RWPE1 (cell line): ENCODE data around the gene PITPNM3.

Experiments
- CTCF ChIA-PET: fragments of 350-600 bp; sonication (Branson Sonifier 250); formaldehyde crosslinking; extraction: SDS; loops from one replicate; lab custom pipeline; 2021; lab: Yijun Ruan, JAX
- POLR2A ChIA-PET: fragments of 400-600 bp; formaldehyde crosslinking; extraction: SDS; loops from one replicate; lab custom pipeline; 2020; ENCODE audit warnings: antibody characterized with exemption; ENCODE audit not compliant: low non-redundant PET; lab: Yijun Ruan, JAX
- DNase-seq: peaks from one replicate; pipeline ENCODE4 v3.0.0; 2012; ENCODE audit warnings: low spot score
- H3K27ac ChIP-seq: fragments of 450-650 bp; 2 replicates; pipeline ENCODE4 v1.5.1; 2017
- TF ChIP-seq, protein P1 (sequence below): fragments of 450-650 bp; conservative IDR thresholded peaks from 2 replicates; pipeline ENCODE4 v1.5.1; 2017; ENCODE audit warnings: low read depth, mild to moderate bottlenecking

Gene PITPNM3

DNA sequence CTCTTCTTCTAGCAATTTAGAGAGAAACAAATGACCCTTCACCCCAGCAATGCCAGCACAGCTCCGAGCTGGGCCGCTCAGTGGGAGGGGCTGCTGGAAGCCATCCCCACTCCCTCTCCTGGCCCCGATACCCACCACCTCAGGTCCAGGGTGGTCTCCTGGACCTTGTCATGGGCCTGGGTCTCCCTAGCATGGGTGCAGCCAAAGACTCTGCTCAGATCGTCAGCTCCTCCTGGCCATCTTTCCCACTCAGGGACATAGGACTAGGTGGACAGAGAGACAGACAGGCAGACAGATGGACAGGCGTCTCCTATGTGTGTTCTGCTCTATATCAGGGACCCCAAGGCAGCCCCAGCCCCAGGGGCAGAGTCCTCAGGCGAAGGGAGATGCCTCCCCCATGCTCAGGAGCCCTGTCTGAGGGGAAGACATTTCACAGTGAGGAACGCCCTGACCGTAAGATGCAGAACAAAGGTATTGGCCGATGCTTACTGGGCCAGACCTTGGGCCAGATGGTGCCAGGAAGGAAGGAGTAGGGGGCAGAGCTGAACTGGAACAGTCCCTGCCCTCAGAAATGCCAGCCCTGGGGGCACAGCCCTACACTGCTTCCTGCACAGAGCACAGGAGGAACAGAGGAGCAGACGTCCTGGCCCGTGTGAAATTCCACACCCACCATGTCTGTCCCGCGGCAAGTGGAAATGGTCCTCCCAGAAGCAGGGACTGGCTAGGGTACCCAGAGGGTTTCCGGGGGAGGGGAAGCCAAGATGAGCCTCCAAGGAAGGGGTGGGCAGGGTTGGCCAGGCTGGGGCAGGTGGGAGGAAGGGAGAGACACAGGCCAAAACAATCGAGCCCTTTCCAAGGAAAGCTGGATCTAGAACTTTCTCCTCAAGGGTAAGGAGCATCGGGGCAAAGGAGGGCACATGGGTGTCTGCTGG is 13.0 kb downstream of the PITPNM3 start:
- ChIA-PET POLR2A (no interaction called here), CTCF (interaction anchor here (0.6 kb wide), 1 partner anchor 53 kb away, joined by 3 read pairs; no protein-coding TSS in a partner anchor)

DNA sequence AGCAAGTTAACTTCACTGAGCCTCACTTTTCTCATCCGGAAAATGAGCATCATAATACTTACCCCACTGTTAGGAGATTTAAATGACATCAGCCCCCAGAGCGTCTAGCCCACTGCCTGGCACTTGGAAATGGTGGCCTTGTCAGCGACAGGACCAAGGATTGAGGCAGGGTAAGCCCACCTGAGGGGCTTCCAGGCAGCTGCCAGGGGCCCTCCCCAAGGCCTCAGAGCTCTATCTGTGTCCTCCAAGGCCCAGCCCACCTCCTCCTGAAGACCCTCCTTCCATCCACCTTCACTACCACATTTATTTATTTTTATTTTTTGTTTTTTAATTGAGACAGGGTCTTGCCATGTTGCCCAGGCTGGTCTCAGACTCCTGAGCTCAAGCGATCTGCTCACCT is 13.8 kb downstream of the PITPNM3 start:
- ChIA-PET POLR2A (no interaction called here), CTCF (no interaction called here)
- H3K27ac ChIP-seq: peak overlapping the region; percentile 100
- no peak for DNase-seq
- TF ChIP-seq, protein P1, sequence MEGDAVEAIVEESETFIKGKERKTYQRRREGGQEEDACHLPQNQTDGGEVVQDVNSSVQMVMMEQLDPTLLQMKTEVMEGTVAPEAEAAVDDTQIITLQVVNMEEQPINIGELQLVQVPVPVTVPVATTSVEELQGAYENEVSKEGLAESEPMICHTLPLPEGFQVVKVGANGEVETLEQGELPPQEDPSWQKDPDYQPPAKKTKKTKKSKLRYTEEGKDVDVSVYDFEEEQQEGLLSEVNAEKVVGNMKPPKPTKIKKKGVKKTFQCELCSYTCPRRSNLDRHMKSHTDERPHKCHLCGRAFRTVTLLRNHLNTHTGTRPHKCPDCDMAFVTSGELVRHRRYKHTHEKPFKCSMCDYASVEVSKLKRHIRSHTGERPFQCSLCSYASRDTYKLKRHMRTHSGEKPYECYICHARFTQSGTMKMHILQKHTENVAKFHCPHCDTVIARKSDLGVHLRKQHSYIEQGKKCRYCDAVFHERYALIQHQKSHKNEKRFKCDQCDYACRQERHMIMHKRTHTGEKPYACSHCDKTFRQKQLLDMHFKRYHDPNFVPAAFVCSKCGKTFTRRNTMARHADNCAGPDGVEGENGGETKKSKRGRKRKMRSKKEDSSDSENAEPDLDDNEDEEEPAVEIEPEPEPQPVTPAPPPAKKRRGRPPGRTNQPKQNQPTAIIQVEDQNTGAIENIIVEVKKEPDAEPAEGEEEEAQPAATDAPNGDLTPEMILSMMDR: no peak

More for the DNA sequence above, 13.0 kb downstream of the PITPNM3 start:
- H3K27ac ChIP-seq: peak overlapping the region; percentile 100
- TF ChIP-seq, protein P1: no peak
- DNase-seq: no peak

DNA sequence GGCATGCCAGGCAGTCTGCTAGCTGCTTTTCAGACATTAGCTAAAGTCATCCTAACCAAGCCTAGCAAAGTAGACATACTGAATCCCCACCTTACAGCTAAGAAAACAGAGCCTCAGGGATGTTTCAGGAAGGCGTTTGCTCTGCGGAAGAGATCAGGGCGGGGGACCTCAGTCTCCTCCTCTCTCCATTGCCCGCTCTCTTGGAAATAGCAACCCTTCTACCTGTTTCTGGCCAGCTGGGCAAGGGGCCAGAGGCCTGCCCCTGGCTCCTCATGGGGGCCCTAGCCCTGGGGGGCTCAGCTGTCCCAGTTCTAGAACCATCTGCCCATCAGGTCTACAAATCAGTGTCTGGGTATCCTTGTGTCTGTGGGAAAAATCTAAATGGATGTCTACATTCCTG is 14.5 kb downstream of the PITPNM3 start:
- ChIA-PET POLR2A (no interaction called here), CTCF (no interaction called here)
- TF ChIP-seq, protein P1: no peak
- peak overlapping the region; percentile 34 for H3K27ac ChIP-seq
- DNase-seq: no peak

DNA sequence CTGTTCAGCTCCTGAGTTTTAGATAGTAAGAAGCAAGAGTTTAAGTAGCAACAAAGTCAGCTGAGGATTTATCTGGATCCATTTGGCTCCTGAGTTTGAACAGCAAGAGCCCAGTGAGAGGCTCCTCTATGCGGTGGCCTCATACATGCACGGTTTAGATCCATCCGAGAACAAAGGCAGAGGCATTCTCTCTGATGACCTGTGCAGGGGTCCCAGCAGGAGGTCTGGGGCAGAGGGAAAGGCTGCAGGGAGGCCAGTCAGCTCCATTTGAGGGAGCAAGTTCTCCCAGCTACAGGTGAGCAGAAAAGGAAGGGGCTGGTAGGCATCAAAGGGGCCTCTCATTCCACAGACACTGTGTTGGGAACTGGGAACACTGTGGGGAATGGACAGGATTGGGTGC is 16.5 kb downstream of the PITPNM3 start:
- H3K27ac ChIP-seq: peak overlapping the region; percentile 36
- POLR2A ChIA-PET: no interaction called here
- CTCF ChIA-PET: interaction anchor here (0.5 kb wide), 2 partner anchors 17 to 48 kb away, joined by 3 read pairs; no protein-coding TSS in a partner anchor
- TF ChIP-seq, protein P1: no peak
- DNase-seq: no peak

DNA sequence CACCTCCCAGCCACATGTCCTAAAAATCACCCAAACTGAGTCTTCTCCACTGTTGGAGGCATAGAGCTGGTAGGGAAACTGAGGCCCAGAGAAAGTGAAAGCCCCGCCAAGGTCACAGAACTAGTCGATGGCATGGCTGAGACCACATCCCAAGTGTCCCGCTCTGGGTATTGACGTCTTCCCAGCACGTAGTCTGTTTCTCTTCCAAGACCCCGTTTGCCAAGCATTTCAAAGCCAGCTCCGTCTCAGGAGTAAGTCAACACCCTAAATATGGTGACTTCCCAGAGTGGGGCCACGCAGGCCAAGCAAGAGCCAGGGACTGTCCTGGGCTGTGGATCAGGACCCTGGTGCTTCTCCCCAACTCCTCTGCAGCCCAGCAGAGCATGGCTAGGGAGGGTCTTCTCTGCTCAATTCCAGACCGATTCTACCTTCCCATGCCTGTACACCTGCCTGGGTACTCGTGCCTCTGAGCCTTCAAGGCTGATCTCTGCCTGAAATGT is 19.7 kb downstream of the PITPNM3 start:
- POLR2A ChIA-PET: no interaction called here
- CTCF ChIA-PET: no interaction called here
- DNase-seq: no peak
- TF ChIP-seq, protein P1: no peak
- H3K27ac ChIP-seq: peak overlapping the region; percentile 18; the same call in 1 of the 2 replicates

DNA sequence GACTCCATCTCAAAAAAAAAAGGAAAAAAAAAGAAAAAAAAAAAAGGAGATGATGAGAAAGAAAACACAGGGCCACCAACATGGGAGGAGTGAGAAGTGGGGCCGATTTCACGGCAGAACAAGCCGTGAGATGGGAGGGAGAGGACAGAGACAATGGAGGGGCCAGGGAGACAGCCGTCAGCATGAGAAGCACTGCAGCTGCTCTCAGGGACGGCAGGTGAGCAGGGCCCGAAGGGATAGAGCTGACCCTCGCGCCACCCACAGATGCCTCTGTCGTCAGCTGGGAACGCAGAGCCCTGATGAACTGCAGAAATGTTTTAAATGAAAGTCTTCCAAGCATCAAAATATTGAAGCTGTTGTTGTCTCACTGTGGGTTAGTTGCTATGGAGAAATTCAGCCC is 20.3 kb downstream of the PITPNM3 start:
- DNase-seq: no peak

More for the DNA sequence above, 20.3 kb downstream of the PITPNM3 start:
- H3K27ac ChIP-seq: peak overlapping the region; percentile 18; the same call in 1 of the 2 replicates
- TF ChIP-seq, protein P1: no peak
- ChIA-PET POLR2A (no interaction called here), CTCF (no interaction called here)
